Neural cell (in vitro differentiated cells): ENCODE measurements around the gene COL25A1. TPM values are rescaled to one million over a fixed set of nuclear protein-coding genes. Genes with fewer than 3 reads are reported as not detected.

Experiments used
- H2AFZ ChIP-seq: fragments of 200-600, 300-800 bp; sonication (generic), shearing (Covaris generic); 2 replicates; pipeline ENCODE4 v1.6.0; 2014; ENCODE audit warnings: low read depth, mild to moderate bottlenecking, antibody characterized with exemption, low read length, moderate library complexity
- H3F3A ChIP-seq: fragments of 200-600 bp; shearing (Covaris generic); 2 replicates; pipeline ENCODE4 v1.6.1; 2016; ENCODE audit warnings: mild to moderate bottlenecking, moderate library complexity, mixed read lengths, antibody characterized with exemption, low read length; ENCODE audit not compliant: insufficient read depth, poor library complexity, severe bottlenecking
- H3K27ac ChIP-seq: fragments of 200-600, 300-800 bp; sonication (generic), shearing (Covaris generic); 2 replicates; pipeline ENCODE4 v1.5.1; 2014; ENCODE audit warnings: mild to moderate bottlenecking, low read length, moderate library complexity
- H3K27me3 ChIP-seq: fragments of 300-800, 200-600 bp; sonication (generic), shearing (Covaris generic); 2 replicates; pipeline ENCODE4 v1.6.0; 2014; ENCODE audit warnings: mild to moderate bottlenecking, low read depth, low read length, moderate library complexity; ENCODE audit not compliant: insufficient read depth
- H3K36me3 ChIP-seq: fragments of 300-800, 200-600 bp; sonication (generic), shearing (Covaris generic); 2 replicates; pipeline ENCODE4 v1.5.1; 2014; ENCODE audit warnings: mild to moderate bottlenecking, antibody characterized with exemption, low read length, moderate library complexity; ENCODE audit not compliant: insufficient read depth
- H3K4me2 ChIP-seq: fragments of 300-800, 200-600 bp; sonication (generic), shearing (Covaris generic); 2 replicates; pipeline ENCODE4 v1.6.0; 2014; ENCODE audit warnings: mild to moderate bottlenecking, low read length
- H3K4me3 ChIP-seq: fragments of 300-800, 200-600 bp; sonication (generic), shearing (Covaris generic); 2 replicates; pipeline ENCODE4 v1.5.1; 2014; ENCODE audit warnings: mild to moderate bottlenecking, low read length, moderate library complexity
- H3K79me2 ChIP-seq: fragments of 200-600 bp; shearing (Covaris generic); replicated peaks from 2 replicates; pipeline ENCODE4 v1.6.0; 2014; ENCODE audit warnings: mild to moderate bottlenecking, low read length, moderate library complexity; ENCODE audit not compliant: insufficient read depth
- H3K9ac ChIP-seq: fragments of 300-800, 200-600 bp; sonication (generic), shearing (Covaris generic); 2 replicates; pipeline ENCODE4 v1.6.1; 2016; ENCODE audit warnings: mild to moderate bottlenecking, low read length, mixed read lengths
- H3K9me2 ChIP-seq: fragments of 200-600 bp; shearing (Covaris generic); 2 replicates; pipeline ENCODE4 v1.6.1; 2016; ENCODE audit warnings: mild to moderate bottlenecking, low read length, mixed read lengths; ENCODE audit not compliant: insufficient read depth
- H3K9me3 ChIP-seq: fragments of 200-600, 300-800 bp; sonication (generic), shearing (Covaris generic); 2 replicates; pipeline ENCODE4 v1.6.1; 2016; ENCODE audit warnings: mild to moderate bottlenecking, mixed run types, low read length, moderate library complexity, mixed read lengths
- H4K20me1 ChIP-seq: fragments of 200-600 bp; shearing (Covaris generic); 2 replicates; pipeline ENCODE4 v1.6.1; 2016; ENCODE audit warnings: mild to moderate bottlenecking, mixed run types; ENCODE audit not compliant: insufficient read depth
- EP300 ChIP-seq: fragments of 450-650 bp; conservative IDR thresholded peaks from 2 replicates; pipeline ENCODE4 v1.6.1; 2014; ENCODE audit warnings: antibody characterized with exemption, mild to moderate bottlenecking, moderate library complexity; ENCODE audit not compliant: poor library complexity, severe bottlenecking
- EZH2 ChIP-seq: fragments of 200-600, 300-800 bp; shearing (Covaris generic), sonication (generic); IDR thresholded peaks from 2 replicates; pipeline ENCODE4 v1.6.1; 2014; ENCODE audit warnings: antibody characterized with exemption, low read length, borderline replicate concordance, mild to moderate bottlenecking; ENCODE audit not compliant: insufficient read depth, poor library complexity, severe bottlenecking
- MXI1 ChIP-seq: fragments of 450-650 bp; conservative IDR thresholded peaks from 2 replicates; pipeline ENCODE4 v1.6.1; 2014; ENCODE audit warnings: antibody characterized with exemption, mild to moderate bottlenecking; ENCODE audit not compliant: poor library complexity, severe bottlenecking
- POLR2AphosphoS5 ChIP-seq: IDR thresholded peaks from 2 replicates; pipeline ENCODE4 v1.6.1; 2012
- RAD21 ChIP-seq: fragments of 450-650 bp; conservative IDR thresholded peaks from 2 replicates; pipeline ENCODE4 v1.6.1; 2014; ENCODE audit warnings: antibody characterized with exemption, mild to moderate bottlenecking, moderate library complexity
- SMC3 ChIP-seq: fragments of 450-650 bp; conservative IDR thresholded peaks from 2 replicates; pipeline ENCODE4 v1.6.1; 2014; ENCODE audit warnings: antibody characterized with exemption, mild to moderate bottlenecking, moderate library complexity; ENCODE audit not compliant: poor library complexity
- TAF1 ChIP-seq: IDR thresholded peaks from 2 replicates; pipeline ENCODE4 v1.6.1; 2012; ENCODE audit warnings: low read depth
- polyA plus RNA-seq: library from polyadenylated mRNA; depleted of rRNA; stranded (reverse); fragments of >200 nt; gene quantifications from 2 replicates; pipeline ENCODE4 v1.2.3, GENCODE V29; 2014
- TF ChIP-seq, protein P1 (sequence below): fragments of 450-650 bp; IDR thresholded peaks from 2 replicates; pipeline ENCODE4 v1.5.1; 2014; ENCODE audit warnings: antibody characterized with exemption, mild to moderate bottlenecking, moderate library complexity; ENCODE audit not compliant: poor library complexity, severe bottlenecking
- TF ChIP-seq, protein P2 (sequence below): IDR thresholded peaks from 2 replicates; pipeline ENCODE4 v1.6.1; 2012; ENCODE audit warnings: borderline replicate concordance

Gene COL25A1
- polyA plus RNA-seq, 1 donor from 2014 or later = 32.3 TPM

DNA sequence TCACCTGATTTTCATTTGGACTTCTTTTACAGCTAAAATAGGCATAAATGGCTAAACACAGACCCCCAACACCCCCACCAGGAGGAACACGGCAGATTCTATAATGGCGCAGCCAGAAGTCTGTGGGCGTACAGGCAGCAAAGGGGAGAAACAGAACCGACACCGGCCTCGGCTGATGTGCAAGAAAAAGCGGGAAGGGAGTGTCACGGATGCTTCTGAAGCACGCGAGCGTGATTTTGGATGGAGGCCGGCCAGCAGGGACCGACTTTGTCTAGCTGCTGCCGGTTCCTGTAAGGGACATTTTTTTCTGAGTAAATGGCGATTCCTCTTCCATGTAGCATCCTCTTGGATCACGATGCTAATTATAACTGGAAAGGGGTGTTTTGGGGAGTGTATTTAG lies 514.7 kb downstream of the COL25A1 start:
- no peak overlapping the region for H3K9ac ChIP-seq
- no peaks in the 10 kb centered on the region for H3K36me3 ChIP-seq
- no peaks in the 10 kb centered on the region for H4K20me1 ChIP-seq
- no peaks in the 10 kb centered on the region for H3K9me3 ChIP-seq
- no peak overlapping the region for H3K4me2 ChIP-seq
- no peak overlapping the region for H3K4me3 ChIP-seq
- TF ChIP-seq, protein P1, sequence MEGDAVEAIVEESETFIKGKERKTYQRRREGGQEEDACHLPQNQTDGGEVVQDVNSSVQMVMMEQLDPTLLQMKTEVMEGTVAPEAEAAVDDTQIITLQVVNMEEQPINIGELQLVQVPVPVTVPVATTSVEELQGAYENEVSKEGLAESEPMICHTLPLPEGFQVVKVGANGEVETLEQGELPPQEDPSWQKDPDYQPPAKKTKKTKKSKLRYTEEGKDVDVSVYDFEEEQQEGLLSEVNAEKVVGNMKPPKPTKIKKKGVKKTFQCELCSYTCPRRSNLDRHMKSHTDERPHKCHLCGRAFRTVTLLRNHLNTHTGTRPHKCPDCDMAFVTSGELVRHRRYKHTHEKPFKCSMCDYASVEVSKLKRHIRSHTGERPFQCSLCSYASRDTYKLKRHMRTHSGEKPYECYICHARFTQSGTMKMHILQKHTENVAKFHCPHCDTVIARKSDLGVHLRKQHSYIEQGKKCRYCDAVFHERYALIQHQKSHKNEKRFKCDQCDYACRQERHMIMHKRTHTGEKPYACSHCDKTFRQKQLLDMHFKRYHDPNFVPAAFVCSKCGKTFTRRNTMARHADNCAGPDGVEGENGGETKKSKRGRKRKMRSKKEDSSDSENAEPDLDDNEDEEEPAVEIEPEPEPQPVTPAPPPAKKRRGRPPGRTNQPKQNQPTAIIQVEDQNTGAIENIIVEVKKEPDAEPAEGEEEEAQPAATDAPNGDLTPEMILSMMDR = no peak
- TF ChIP-seq RAD21 (no peak), POLR2AphosphoS5 (no peak), SMC3 (no peak), MXI1 (no peak), EZH2 (no peak), TAF1 (no peak), EP300 (no peak)
- TF ChIP-seq, protein P2, sequence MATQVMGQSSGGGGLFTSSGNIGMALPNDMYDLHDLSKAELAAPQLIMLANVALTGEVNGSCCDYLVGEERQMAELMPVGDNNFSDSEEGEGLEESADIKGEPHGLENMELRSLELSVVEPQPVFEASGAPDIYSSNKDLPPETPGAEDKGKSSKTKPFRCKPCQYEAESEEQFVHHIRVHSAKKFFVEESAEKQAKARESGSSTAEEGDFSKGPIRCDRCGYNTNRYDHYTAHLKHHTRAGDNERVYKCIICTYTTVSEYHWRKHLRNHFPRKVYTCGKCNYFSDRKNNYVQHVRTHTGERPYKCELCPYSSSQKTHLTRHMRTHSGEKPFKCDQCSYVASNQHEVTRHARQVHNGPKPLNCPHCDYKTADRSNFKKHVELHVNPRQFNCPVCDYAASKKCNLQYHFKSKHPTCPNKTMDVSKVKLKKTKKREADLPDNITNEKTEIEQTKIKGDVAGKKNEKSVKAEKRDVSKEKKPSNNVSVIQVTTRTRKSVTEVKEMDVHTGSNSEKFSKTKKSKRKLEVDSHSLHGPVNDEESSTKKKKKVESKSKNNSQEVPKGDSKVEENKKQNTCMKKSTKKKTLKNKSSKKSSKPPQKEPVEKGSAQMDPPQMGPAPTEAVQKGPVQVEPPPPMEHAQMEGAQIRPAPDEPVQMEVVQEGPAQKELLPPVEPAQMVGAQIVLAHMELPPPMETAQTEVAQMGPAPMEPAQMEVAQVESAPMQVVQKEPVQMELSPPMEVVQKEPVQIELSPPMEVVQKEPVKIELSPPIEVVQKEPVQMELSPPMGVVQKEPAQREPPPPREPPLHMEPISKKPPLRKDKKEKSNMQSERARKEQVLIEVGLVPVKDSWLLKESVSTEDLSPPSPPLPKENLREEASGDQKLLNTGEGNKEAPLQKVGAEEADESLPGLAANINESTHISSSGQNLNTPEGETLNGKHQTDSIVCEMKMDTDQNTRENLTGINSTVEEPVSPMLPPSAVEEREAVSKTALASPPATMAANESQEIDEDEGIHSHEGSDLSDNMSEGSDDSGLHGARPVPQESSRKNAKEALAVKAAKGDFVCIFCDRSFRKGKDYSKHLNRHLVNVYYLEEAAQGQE = no peak
- no peaks in the 10 kb centered on the region for H3K9me2 ChIP-seq
- H3K27me3 ChIP-seq = no peaks in the 10 kb centered on the region
- H2AFZ ChIP-seq = no peak overlapping the region
- H3K79me2 ChIP-seq = no peaks in the 10 kb centered on the region
- H3F3A ChIP-seq = no peaks in the 10 kb centered on the region
- H3K27ac ChIP-seq = no peak overlapping the region

DNA sequence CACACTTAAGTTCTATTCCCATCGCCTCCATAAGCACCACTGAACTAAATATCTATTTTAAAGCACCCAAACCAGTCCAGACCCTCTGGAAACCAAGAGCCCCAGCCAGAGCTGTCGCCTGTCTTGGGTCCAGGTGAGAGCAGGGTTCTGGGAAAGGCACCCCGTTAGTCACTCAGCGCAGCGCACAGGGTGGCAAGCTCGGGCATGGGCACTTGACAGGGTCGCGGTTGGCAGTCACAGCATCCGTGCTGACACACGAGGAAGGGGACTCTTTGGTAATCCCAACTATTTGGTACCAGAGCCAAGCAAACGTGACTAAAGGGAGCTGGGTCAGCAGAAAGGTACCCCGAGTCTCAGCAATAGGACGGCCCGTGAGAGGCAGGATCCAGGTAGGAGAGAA lies 515.4 kb downstream of the COL25A1 start:
- Histone ChIP-seq H3K9me3 (no peaks in the 10 kb centered on the region), H3K79me2 (no peaks in the 10 kb centered on the region), H4K20me1 (no peaks in the 10 kb centered on the region), H3K9ac (no peak overlapping the region), H3K27ac (no peak overlapping the region), H3F3A (no peaks in the 10 kb centered on the region), H3K36me3 (no peaks in the 10 kb centered on the region), H3K4me3 (no peak overlapping the region), H2AFZ (no peak overlapping the region), H3K4me2 (no peak overlapping the region), H3K27me3 (no peaks in the 10 kb centered on the region), H3K9me2 (no peaks in the 10 kb centered on the region)
- no peak for TF ChIP-seq RAD21
- TF ChIP-seq, protein P2 = no peak
- no peak for TF ChIP-seq POLR2AphosphoS5
- no peak for TF ChIP-seq EZH2
- TF ChIP-seq TAF1 = no peak
- no peak for TF ChIP-seq SMC3
- TF ChIP-seq MXI1 = no peak
- TF ChIP-seq EP300 = no peak
- TF ChIP-seq, protein P1 = no peak
